Measurements from ENCODE around the gene RING1.

RING1 gene

DNA sequence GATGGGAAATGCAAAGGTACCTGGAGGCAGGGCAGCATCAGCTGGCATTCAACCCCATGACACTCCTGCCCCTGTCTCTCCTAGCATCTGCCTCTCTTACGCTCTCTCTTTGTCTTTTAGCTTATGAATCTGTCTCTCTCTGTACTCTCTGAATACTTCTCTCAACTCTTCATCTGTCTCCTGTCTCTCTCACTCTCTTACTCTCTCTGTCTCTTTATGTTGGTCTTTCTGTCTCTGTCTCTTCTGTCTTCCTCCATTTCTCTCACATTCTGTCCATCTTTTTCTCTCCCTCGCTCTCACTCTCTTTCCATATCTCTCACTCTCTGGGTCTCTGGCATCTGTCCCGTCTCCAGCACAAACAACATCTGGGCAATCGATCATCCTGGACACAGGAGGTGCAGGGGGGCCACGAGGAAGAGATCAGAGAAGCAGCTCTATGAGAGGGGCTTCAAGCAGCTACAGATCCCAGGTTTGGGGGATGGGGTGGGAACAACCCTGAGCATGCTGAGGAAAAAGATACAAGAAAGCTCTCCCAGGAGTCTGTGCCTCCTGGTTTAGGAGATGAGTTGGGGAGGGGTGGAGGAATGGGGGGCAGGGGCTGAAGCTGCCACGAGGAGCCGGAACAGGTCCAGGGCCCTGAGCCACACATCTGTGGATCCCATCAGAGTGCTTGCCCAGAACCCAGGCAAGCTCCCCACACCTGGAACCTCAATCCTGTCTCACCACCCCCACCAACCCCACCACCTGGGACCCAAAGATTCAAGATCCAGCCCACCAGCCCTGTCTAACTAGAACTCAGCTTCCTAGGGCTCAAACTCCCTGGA is 18.5 kb upstream of the RING1 start:
- no peaks in the 10 kb centered on the region for H3K9me3 ChIP-seq (ENCODE audit: control insufficient read depth, low read length)
- TF ChIP-seq, protein P1, sequence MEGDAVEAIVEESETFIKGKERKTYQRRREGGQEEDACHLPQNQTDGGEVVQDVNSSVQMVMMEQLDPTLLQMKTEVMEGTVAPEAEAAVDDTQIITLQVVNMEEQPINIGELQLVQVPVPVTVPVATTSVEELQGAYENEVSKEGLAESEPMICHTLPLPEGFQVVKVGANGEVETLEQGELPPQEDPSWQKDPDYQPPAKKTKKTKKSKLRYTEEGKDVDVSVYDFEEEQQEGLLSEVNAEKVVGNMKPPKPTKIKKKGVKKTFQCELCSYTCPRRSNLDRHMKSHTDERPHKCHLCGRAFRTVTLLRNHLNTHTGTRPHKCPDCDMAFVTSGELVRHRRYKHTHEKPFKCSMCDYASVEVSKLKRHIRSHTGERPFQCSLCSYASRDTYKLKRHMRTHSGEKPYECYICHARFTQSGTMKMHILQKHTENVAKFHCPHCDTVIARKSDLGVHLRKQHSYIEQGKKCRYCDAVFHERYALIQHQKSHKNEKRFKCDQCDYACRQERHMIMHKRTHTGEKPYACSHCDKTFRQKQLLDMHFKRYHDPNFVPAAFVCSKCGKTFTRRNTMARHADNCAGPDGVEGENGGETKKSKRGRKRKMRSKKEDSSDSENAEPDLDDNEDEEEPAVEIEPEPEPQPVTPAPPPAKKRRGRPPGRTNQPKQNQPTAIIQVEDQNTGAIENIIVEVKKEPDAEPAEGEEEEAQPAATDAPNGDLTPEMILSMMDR (IDR thresholded peaks at IDR 0.05) = no peak
- H3K27me3 ChIP-seq (ENCODE audit: control insufficient read depth, insufficient read depth, low read length) = no peaks in the 10 kb centered on the region
- no peaks in the 10 kb centered on the region for H3K36me3 ChIP-seq (ENCODE audit: control insufficient read depth, insufficient read depth, low read length)
- H2AFZ ChIP-seq = no peak overlapping the region
- H3K79me2 ChIP-seq = no peaks in the 10 kb centered on the region
- H3K27ac ChIP-seq = no peak overlapping the region
- no peak overlapping the region for H3K4me2 ChIP-seq (ENCODE audit: low read length)
- peaks cover 22% of the 10 kb centered on the region for H3K4me1 ChIP-seq
- no peak overlapping the region for H3K9ac ChIP-seq
- no peak overlapping the region for H3K4me3 ChIP-seq (ENCODE audit: low read depth, low read length)

DNA sequence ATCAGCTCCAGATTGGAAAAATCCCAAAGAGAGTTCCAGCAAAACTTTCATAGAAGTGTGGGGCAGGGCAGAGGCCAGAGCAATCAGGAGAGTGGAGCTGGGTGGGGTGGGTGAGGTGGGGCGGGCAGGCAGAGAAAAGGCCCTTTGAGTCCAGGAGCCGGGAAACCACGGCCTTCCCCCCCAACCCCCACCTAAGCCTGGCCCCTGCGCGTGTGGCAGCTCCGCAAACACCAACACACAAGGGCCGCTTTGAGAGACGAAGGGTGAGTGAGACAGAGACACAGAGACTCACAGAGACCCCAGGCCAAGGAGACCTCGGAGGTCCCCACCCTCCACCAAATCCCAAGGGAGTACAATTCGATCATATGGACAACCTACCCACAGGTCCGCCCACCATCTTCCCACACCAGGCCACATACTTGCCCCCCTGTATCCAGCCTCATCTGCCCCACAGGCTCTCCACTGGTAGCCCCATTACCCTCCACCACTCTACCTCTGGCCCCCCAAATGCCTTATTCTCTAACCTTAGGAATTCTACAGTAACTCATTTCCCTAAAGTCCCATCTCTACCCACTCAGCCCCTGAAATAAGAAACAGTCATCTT is 17.7 kb upstream of the RING1 start:
- TF ChIP-seq, protein P1 (IDR thresholded peaks at IDR 0.05) = no peak
- no peaks in the 10 kb centered on the region for H3K79me2 ChIP-seq
- peak overlapping the region; percentile 25 for H3K4me2 ChIP-seq (ENCODE audit: low read length)
- no peak overlapping the region for H3K9ac ChIP-seq
- H3K27me3 ChIP-seq (ENCODE audit: control insufficient read depth, insufficient read depth, low read length) = no peaks in the 10 kb centered on the region
- peaks cover 22% of the 10 kb centered on the region for H3K4me1 ChIP-seq
- H3K27ac ChIP-seq = no peak overlapping the region
- no peaks in the 10 kb centered on the region for H3K36me3 ChIP-seq (ENCODE audit: control insufficient read depth, insufficient read depth, low read length)
- H2AFZ ChIP-seq = no peak overlapping the region
- no peaks in the 10 kb centered on the region for H3K9me3 ChIP-seq (ENCODE audit: control insufficient read depth, low read length)
- H3K4me3 ChIP-seq (ENCODE audit: low read depth, low read length) = no peak overlapping the region

DNA sequence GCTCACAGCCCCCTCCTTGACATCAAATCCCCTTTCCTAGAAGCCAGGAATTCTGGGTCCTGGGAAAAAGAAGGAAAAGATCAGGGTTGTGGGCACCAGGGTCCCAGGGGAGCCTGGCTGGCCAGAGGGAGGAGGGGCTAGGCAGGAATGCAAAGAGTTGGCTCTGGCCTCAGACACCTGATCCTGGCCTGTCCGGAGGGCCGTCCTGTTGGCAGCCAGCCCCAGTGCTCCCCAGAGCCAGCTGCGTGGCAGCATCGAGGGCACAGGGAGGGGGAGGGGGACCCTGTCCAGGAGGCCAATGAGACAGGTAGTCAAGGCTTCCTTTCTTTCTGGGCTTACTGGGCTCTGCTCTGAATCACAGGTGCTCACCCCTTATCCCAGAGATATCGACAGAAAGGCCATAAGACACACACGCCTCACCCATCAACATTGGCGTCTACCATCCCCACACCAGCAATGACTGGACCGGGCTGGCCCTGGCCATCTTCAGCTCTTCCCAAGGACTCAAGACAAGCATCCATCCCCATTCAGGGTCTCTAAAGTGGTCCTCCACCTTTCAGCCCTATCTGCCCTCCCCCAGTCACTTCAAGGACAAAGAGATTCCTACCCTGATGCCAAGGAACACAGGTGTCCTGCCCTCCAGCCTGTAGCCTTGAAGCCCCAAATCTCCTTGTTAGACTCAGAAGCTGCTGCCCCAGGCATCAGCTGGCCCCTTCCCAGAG is 16.8 kb upstream of the RING1 start:
- H2AFZ ChIP-seq = peak overlapping the region; percentile 53
- no peaks in the 10 kb centered on the region for H3K79me2 ChIP-seq
- no peak overlapping the region for H3K9ac ChIP-seq
- no peaks in the 10 kb centered on the region for H3K9me3 ChIP-seq (ENCODE audit: control insufficient read depth, low read length)
- H3K4me3 ChIP-seq (ENCODE audit: low read depth, low read length) = no peak overlapping the region
- TF ChIP-seq, protein P1 (IDR thresholded peaks at IDR 0.05) = no peak
- no peaks in the 10 kb centered on the region for H3K36me3 ChIP-seq (ENCODE audit: control insufficient read depth, insufficient read depth, low read length)
- peak overlapping the region; percentile 25 for H3K4me2 ChIP-seq (ENCODE audit: low read length)
- peak overlapping the region; percentile 50 for H3K27ac ChIP-seq
- no peaks in the 10 kb centered on the region for H3K27me3 ChIP-seq (ENCODE audit: control insufficient read depth, insufficient read depth, low read length)
- H3K4me1 ChIP-seq = peaks cover 22% of the 10 kb centered on the region

DNA sequence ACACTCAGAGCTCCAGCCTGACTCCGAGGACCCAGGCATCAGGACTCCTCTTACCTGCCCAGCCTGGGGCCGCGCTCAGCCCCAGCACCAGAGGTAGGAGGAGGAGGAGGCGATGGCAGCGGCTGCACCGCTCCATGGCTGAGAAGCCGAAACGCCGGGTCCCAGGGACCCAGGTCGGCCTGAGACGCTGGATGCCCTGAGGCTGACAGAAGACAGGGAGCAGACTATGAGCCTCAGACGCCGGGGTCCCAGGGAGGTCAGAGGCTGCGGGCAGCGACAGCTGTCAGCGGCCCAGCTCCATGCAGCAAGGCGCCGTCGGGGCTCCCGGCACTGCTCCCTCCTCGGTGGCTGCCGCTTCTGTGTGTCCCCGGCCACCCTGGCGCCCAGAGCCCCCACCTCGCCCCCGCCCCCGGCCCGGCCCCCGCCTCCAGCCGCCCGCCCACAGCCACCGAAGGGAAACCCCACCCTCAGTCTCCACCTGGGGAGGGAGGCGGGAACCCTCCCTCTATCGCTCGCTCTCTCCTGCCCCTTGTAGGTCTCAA is 16.1 kb upstream of the RING1 start, which contains the start of gene COL11A2:
Gene COL11A2, minus strand, starts transcription at position 363 of the 542 bp plus-strand sequence. Its CDS starts 227 bp downstream, at position 136.
- H3K79me2 ChIP-seq = no peaks in the 10 kb centered on the region
- no peak within 1 kb of the TSS for H3K4me3 ChIP-seq (ENCODE audit: low read depth, low read length)
- no peaks in the 10 kb centered on the region for H3K27me3 ChIP-seq (ENCODE audit: control insufficient read depth, insufficient read depth, low read length)
- H2AFZ ChIP-seq = peak within 1 kb of the TSS; percentile 79
- peaks cover 23% of the 10 kb centered on the region for H3K4me1 ChIP-seq
- TF ChIP-seq, protein P1 (IDR thresholded peaks at IDR 0.05) = no peak
- no peak within 1 kb of the TSS for H3K9ac ChIP-seq
- peak within 1 kb of the TSS; percentile 50 for H3K27ac ChIP-seq
- peak within 1 kb of the TSS; percentile 39 for H3K4me2 ChIP-seq (ENCODE audit: low read length)
- no peaks in the 10 kb centered on the region for H3K9me3 ChIP-seq (ENCODE audit: control insufficient read depth, low read length)
- H3K36me3 ChIP-seq (ENCODE audit: control insufficient read depth, insufficient read depth, low read length) = no peaks in the 10 kb centered on the region
